HepG2 (cell line): ENCODE data around the gene TAB2. TPM values are rescaled to one million over a fixed set of nuclear protein-coding genes. Genes with fewer than 3 reads are reported as not detected.

Source experiments
- ATAC-seq: fragments of 200-7000 bp; cut with Tn5 transposase; 3 replicates; pipeline ENCODE4 v1.9.1; 2020; ENCODE audit warnings: mild to moderate bottlenecking, moderate library complexity
- BruUV-seq: library from RNA; stranded (reverse); fragments of 400-500 nt; replicated peaks from 2 replicates; lab custom pipeline; 2021; lab: Mats Ljungman, UMichigan
- CTCF ChIA-PET: fragments of 300-600 bp; formaldehyde crosslinking; extraction: SDS; loops from one replicate; lab custom pipeline; 2021; ENCODE audit warnings: low total read pairs, inconsistent platforms, low intra/inter-chr PET ratio; lab: Yijun Ruan, JAX
- POLR2A ChIA-PET: fragments of 350-600 bp; sonication (Branson Sonifier 250); formaldehyde crosslinking; loops from one replicate; lab custom pipeline; 2020; ENCODE audit warnings: antibody characterized with exemption, inconsistent platforms; lab: Yijun Ruan, JAX
- DNase-seq: peaks from one replicate; pipeline ENCODE4 v3.0.0-alpha.2; 2015; ENCODE audit warnings: low spot score
- FAIRE-seq: peaks from 3 replicates; lab custom pipeline; 2011; peaks lifted over from hg19 to GRCh38; lab: Jason Lieb, UNC
- H2AFZ ChIP-seq: one replicate; pipeline ENCODE4 v1.6.1; 2011; ENCODE audit warnings: low read length, inconsistent platforms
- H3K27ac ChIP-seq: fragments of 300-600 bp; 3 replicates; pipeline ENCODE4 v1.8.0; 2011; ENCODE audit warnings: mixed run types, mild to moderate bottlenecking, mixed read lengths, low read length, inconsistent platforms; ENCODE audit not compliant: insufficient read depth; ENCODE audit errors: extremely low read length
- H3K27me3 ChIP-seq, 2 experiments: fragments of 200-600 bp in 1 of 2; 2 replicates in 1 of 2; 3 replicates in 1 of 2; pipeline versions ENCODE4 v1.6.0 to v1.8.0; 2011; ENCODE audit warnings: low read length in 2 of 2, mild to moderate bottlenecking in 2 of 2, moderate library complexity in 2 of 2, inconsistent platforms in 1 of 2; ENCODE audit not compliant: insufficient read depth in 2 of 2, control insufficient read depth in 1 of 2
- H3K36me3 ChIP-seq, 2 experiments: fragments of 200-600 bp in 1 of 2; replicated peaks in 1 of 2; 2 replicates in 1 of 2; 3 replicates in 1 of 2; pipeline versions ENCODE4 v1.5.1 to v1.8.0; 2011; ENCODE audit warnings: low read length in 2 of 2, inconsistent platforms in 1 of 2; ENCODE audit not compliant: insufficient read depth in 2 of 2, control insufficient read depth in 1 of 2
- H3K4me1 ChIP-seq: 2 replicates; pipeline ENCODE4 v1.5.1; 2012; ENCODE audit warnings: low read length, inconsistent platforms; ENCODE audit not compliant: insufficient read depth
- H3K4me2 ChIP-seq: 2 replicates; pipeline ENCODE4 v1.6.0; 2011; ENCODE audit warnings: low read depth, low read length, inconsistent platforms
- H3K4me3 ChIP-seq, 3 experiments: fragments of 200-600 bp in 1 of 3; sonication (generic), shearing (Covaris generic) in 1 of 3; replicated peaks in 1 of 3; 2 replicates each; pipeline ENCODE4 v1.5.1; 2011 to 2016; ENCODE audit warnings: low read length in 3 of 3, inconsistent platforms in 2 of 3, low read depth in 2 of 3, mild to moderate bottlenecking in 2 of 3, control low read depth in 1 of 3, mixed read lengths in 1 of 3; ENCODE audit not compliant: insufficient read depth in 1 of 3
- H3K79me2 ChIP-seq: one replicate; pipeline ENCODE4 v1.6.1; 2011; ENCODE audit warnings: low read length, inconsistent platforms; ENCODE audit not compliant: insufficient read depth
- H3K9ac ChIP-seq: 2 replicates; pipeline ENCODE4 v1.6.0; 2011; ENCODE audit warnings: mild to moderate bottlenecking, low read depth, low read length, inconsistent platforms; ENCODE audit not compliant: insufficient read depth
- H3K9me3 ChIP-seq: 2 replicates; pipeline ENCODE4 v1.5.1; 2012; ENCODE audit warnings: mild to moderate bottlenecking, low read length
- H4K20me1 ChIP-seq: 2 replicates; pipeline ENCODE4 v1.6.0; 2011; ENCODE audit warnings: inconsistent platforms, mild to moderate bottlenecking, low read length, moderate library complexity; ENCODE audit not compliant: insufficient read depth
- ATM ChIP-seq: fragments of 450-650 bp; IDR thresholded peaks from 2 replicates; pipeline ENCODE4 v1.7.1; 2017; ENCODE audit warnings: mild to moderate bottlenecking, borderline replicate concordance
- ATRX ChIP-seq: sonication (generic); formaldehyde crosslinking; IDR thresholded peaks from 2 replicates; pipeline ENCODE4 v1.4.0; 2020; ENCODE audit warnings: missing genetic modification reagents, borderline replicate concordance
- FOXM1 ChIP-seq: sonication (generic); formaldehyde crosslinking; IDR thresholded peaks from 2 replicates; pipeline ENCODE4 v1.5.0; 2020; ENCODE audit warnings: missing genetic modification reagents
- FOXO1 ChIP-seq: sonication (generic); formaldehyde crosslinking; IDR thresholded peaks from 2 replicates; pipeline ENCODE4 v1.4.0; 2020; ENCODE audit warnings: missing genetic modification reagents
- HOXD1 ChIP-seq: sonication (generic); formaldehyde crosslinking; IDR thresholded peaks from 2 replicates; pipeline ENCODE4 v1.5.0; 2020; ENCODE audit warnings: missing genetic modification reagents
- RBM22 ChIP-seq: fragments of 200-400 bp; formaldehyde crosslinking; optimal IDR thresholded peaks from 2 replicates; pipeline ENCODE3; 2017; ENCODE audit warnings: mild to moderate bottlenecking, low read length, moderate library complexity
- RBM39 ChIP-seq: fragments of 200-400 bp; formaldehyde crosslinking; IDR thresholded peaks from one replicate; pipeline ENCODE4 v1.6.1; 2018; ENCODE audit warnings: antibody characterized with exemption, mild to moderate bottlenecking, low read depth, low read length; ENCODE audit not compliant: poor library complexity, severe bottlenecking
- SRY ChIP-seq: sonication (generic); formaldehyde crosslinking; IDR thresholded peaks from 2 replicates; pipeline ENCODE4 v1.8.0; 2022; ENCODE audit warnings: mild to moderate bottlenecking, missing genetic modification reagents
- STAT5B ChIP-seq: sonication (generic); formaldehyde crosslinking; IDR thresholded peaks from 2 replicates; pipeline ENCODE4 v1.4.0; 2020; ENCODE audit warnings: missing genetic modification reagents
- ZFY ChIP-seq: sonication (generic); formaldehyde crosslinking; IDR thresholded peaks from 2 replicates; pipeline ENCODE4 v1.4.0; 2020; ENCODE audit warnings: missing genetic modification reagents
- ZKSCAN1 ChIP-seq: fragments of 150-350 bp; IDR thresholded peaks from 2 replicates; pipeline ENCODE4 v1.6.1; 2014; ENCODE audit warnings: low read length
- ZNF337 ChIP-seq: sonication (generic); formaldehyde crosslinking; IDR thresholded peaks from 2 replicates; pipeline ENCODE4 v1.5.1; 2020; ENCODE audit warnings: missing genetic modification reagents, low read depth, mild to moderate bottlenecking, borderline replicate concordance
- ZNF556 ChIP-seq: sonication (generic); formaldehyde crosslinking; IDR thresholded peaks from 2 replicates; pipeline ENCODE4 v1.4.0; 2020; ENCODE audit warnings: mild to moderate bottlenecking, missing genetic modification reagents, borderline replicate concordance
- WGBS: methylation state at CpG from one replicate; pipeline ENCODE4 v1.1.6; 2017; ENCODE audit warnings: low lambda C conversion rate; 5-methylcytosine and 5-hydroxymethylcytosine counted together
- in situ Hi-C: cut with HindIII; loops from 2 replicates; pipeline ENCODE4 v1.10.0; 2017; ENCODE audit warnings: low pct_unique_long_range_greater_than_20kb; ENCODE audit not compliant: extremely low pct_ligation_motif_present
- intact Hi-C: fragments of 100-400 bp; cut with micrococcal nuclease; formaldehyde crosslinking; loops from one replicate; pipeline ENCODE4 v1.10.0; 2022; ENCODE audit not compliant: unreplicated experiment
- polyA plus RNA-seq, 8 experiments: library from polyadenylated mRNA; depleted of rRNA in 3 of 8; stranded (reverse) in 7 of 8; unstranded in 1 of 8; fragments of >200 nt; fragmentation: Illumina TruSeq in 4 of 8; extraction: Trizol in 4 of 8; gene quantifications; 2 replicates each; pipeline versions ENCODE4 v1.2.1 to v1.2.3, GENCODE V29; 2011 to 2016; ENCODE audit warnings: low read depth in 4 of 8, missing spikeins in 1 of 8, mixed read lengths in 1 of 8; ENCODE audit not compliant: insufficient read depth in 1 of 8
- total RNA-seq, 5 experiments: library from RNA; depleted of rRNA; stranded (reverse); fragments of >200 nt; fragmentation: Illumina TruSeq; extraction: Trizol; gene quantifications; 2 replicates each; pipeline ENCODE4 v1.2.3, GENCODE V29; 2016; ENCODE audit warnings: low read depth in 1 of 5
- TF ChIP-seq, protein P1 (sequence below): sonication (generic); formaldehyde crosslinking; IDR thresholded peaks from 2 replicates; pipeline ENCODE4 v1.5.0; 2020; ENCODE audit warnings: missing genetic modification reagents, mild to moderate bottlenecking, borderline replicate concordance
- TF ChIP-seq, protein P2 (sequence below): sonication (generic); formaldehyde crosslinking; IDR thresholded peaks from 2 replicates; pipeline ENCODE4 v1.5.0; 2020; ENCODE audit warnings: mild to moderate bottlenecking, low read depth, missing genetic modification reagents, borderline replicate concordance
- TF ChIP-seq, protein P3 (sequence below): sonication (generic); formaldehyde crosslinking; IDR thresholded peaks from 2 replicates; pipeline ENCODE4 v1.8.0; 2022; ENCODE audit warnings: mild to moderate bottlenecking, missing genetic modification reagents, moderate library complexity
- TF ChIP-seq, protein P4 (sequence below): IDR thresholded peaks from 2 replicates; pipeline ENCODE4 v1.6.1; 2016

The TAB2 gene
- total and polyA plus RNA-seq, 2 of the 13 experiments (the other 11 are each of a cell fraction or from before 2014, with no cell fraction given): 23.7 to 50.2 TPM

DNA sequence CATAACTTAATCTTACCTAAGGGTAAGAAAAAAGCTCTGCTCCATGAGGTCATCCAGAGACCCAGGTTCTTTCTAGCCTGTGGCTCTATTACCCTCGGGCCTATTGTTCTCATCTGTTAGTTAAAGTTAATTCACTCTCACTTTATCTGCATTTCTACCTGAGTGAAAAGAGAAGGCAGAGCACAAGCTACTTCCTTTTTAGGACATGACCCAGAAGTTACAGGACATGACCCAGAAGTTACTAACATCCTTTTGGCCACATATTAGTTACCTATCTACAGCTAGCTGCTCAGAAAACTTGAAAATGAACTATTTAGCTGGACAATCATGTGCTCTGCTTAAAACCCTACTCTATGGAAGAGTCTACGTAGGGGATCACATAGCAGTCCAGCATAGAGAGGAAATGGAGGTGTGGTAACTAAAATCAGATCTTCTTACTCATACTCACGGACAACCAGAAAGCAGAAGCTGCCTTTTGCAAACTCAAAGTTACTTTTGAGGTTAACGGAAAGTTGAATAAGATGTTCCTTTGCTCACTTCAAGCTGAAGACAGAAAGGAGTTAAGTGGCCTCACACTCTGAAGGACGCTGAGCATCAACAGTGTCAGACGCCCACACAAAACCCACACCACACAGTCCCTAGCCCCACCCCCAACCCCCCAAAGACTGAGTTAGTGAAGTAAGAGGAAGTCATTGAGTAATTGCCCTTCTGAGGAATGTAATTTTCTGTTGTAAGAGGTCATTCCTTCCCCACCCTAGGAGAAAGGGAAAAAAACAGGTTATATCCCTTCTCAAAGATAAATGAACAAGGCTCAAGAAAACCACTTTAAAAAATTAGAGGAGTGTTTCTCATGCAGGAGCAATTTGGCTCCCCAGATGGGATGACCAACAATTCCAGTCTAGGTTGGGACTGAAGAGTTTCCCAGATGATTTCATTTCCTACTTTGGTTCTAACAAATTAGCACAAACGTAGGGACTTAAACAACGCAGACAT, 45.9 kb upstream of the TAB2 start:
- FAIRE-seq: no peak
- Histone ChIP-seq H3K4me3 (no peak overlapping the region), H3K27ac (no peak overlapping the region), H3K4me1 (no peaks in the 10 kb centered on the region), H4K20me1 (no peaks in the 10 kb centered on the region), H3K9me3 (no peaks in the 10 kb centered on the region), H3K36me3 (no peaks in the 10 kb centered on the region), H3K27me3 (peaks cover 0 to 19% of the 10 kb centered on the region in 2 experiments; a peak in 2 of 5 replicates), H3K9ac (no peak overlapping the region), H2AFZ (no peak overlapping the region), H3K4me2 (no peak overlapping the region), H3K79me2 (no peaks in the 10 kb centered on the region)
- ChIA-PET POLR2A (no interaction called here), CTCF (no interaction called here)
- in situ Hi-C loops: no loop called here
- no peak for TF ChIP-seq ATRX
- no peak for TF ChIP-seq ATM
- TF ChIP-seq ZKSCAN1: no peak
- no peak for TF ChIP-seq ZNF337 (CRISPR knock-in tag)
- no peak for TF ChIP-seq ZFY (CRISPR knock-in tag)
- no peak for TF ChIP-seq RBM39
- no peak for TF ChIP-seq HOXD1 (CRISPR knock-in tag)
- no peak for TF ChIP-seq FOXM1 (CRISPR knock-in tag)
- no peak for TF ChIP-seq SRY (CRISPR knock-in tag)
- TF ChIP-seq, protein P1, sequence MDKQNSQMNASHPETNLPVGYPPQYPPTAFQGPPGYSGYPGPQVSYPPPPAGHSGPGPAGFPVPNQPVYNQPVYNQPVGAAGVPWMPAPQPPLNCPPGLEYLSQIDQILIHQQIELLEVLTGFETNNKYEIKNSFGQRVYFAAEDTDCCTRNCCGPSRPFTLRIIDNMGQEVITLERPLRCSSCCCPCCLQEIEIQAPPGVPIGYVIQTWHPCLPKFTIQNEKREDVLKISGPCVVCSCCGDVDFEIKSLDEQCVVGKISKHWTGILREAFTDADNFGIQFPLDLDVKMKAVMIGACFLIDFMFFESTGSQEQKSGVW (CRISPR knock-in tag): no peak
- no peak for TF ChIP-seq STAT5B (CRISPR knock-in tag)
- no peak for TF ChIP-seq RBM22
- TF ChIP-seq, protein P2, sequence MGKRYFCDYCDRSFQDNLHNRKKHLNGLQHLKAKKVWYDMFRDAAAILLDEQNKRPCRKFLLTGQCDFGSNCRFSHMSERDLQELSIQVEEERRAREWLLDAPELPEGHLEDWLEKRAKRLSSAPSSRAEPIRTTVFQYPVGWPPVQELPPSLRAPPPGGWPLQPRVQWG (CRISPR knock-in tag): no peak
- TF ChIP-seq FOXO1: no peak
- TF ChIP-seq, protein P3, sequence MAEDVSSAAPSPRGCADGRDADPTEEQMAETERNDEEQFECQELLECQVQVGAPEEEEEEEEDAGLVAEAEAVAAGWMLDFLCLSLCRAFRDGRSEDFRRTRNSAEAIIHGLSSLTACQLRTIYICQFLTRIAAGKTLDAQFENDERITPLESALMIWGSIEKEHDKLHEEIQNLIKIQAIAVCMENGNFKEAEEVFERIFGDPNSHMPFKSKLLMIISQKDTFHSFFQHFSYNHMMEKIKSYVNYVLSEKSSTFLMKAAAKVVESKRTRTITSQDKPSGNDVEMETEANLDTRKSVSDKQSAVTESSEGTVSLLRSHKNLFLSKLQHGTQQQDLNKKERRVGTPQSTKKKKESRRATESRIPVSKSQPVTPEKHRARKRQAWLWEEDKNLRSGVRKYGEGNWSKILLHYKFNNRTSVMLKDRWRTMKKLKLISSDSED: no peak
- TF ChIP-seq, protein P4, sequence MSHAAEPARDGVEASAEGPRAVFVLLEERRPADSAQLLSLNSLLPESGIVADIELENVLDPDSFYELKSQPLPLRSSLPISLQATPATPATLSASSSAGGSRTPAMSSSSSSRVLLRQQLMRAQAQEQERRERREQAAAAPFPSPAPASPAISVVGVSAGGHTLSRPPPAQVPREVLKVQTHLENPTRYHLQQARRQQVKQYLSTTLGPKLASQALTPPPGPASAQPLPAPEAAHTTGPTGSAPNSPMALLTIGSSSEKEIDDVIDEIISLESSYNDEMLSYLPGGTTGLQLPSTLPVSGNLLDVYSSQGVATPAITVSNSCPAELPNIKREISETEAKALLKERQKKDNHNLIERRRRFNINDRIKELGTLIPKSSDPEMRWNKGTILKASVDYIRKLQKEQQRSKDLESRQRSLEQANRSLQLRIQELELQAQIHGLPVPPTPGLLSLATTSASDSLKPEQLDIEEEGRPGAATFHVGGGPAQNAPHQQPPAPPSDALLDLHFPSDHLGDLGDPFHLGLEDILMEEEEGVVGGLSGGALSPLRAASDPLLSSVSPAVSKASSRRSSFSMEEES: no peak
- no peak for TF ChIP-seq ZNF556 (CRISPR knock-in tag)
- no peak for DNase-seq
- no peak for ATAC-seq
- WGBS: 22% methylated on average over 8 of the region's 8 CpGs
- BruUV-seq: no TSS peak
- intact Hi-C loops: no loop called here
